Neural cell (in vitro differentiated cells): Measurements from ENCODE around the gene DCUN1D2.

Experiments used
- CTCF ChIP-seq: fragments of 450-650 bp; IDR thresholded peaks from 2 replicates; pipeline ENCODE4 v1.5.1; 2014; ENCODE audit warnings: antibody characterized with exemption, mild to moderate bottlenecking, moderate library complexity; ENCODE audit not compliant: poor library complexity, severe bottlenecking
- EP300 ChIP-seq: fragments of 450-650 bp; conservative IDR thresholded peaks from 2 replicates; pipeline ENCODE4 v1.6.1; 2014; ENCODE audit warnings: antibody characterized with exemption, mild to moderate bottlenecking, moderate library complexity; ENCODE audit not compliant: poor library complexity, severe bottlenecking
- EZH2 ChIP-seq: fragments of 200-600, 300-800 bp; shearing (Covaris generic), sonication (generic); IDR thresholded peaks from 2 replicates; pipeline ENCODE4 v1.6.1; 2014; ENCODE audit warnings: antibody characterized with exemption, low read length, borderline replicate concordance, mild to moderate bottlenecking; ENCODE audit not compliant: insufficient read depth, poor library complexity, severe bottlenecking
- MXI1 ChIP-seq: fragments of 450-650 bp; conservative IDR thresholded peaks from 2 replicates; pipeline ENCODE4 v1.6.1; 2014; ENCODE audit warnings: antibody characterized with exemption, mild to moderate bottlenecking; ENCODE audit not compliant: poor library complexity, severe bottlenecking
- RAD21 ChIP-seq: fragments of 450-650 bp; conservative IDR thresholded peaks from 2 replicates; pipeline ENCODE4 v1.6.1; 2014; ENCODE audit warnings: antibody characterized with exemption, mild to moderate bottlenecking, moderate library complexity
- TAF1 ChIP-seq: IDR thresholded peaks from 2 replicates; pipeline ENCODE4 v1.6.1; 2012; ENCODE audit warnings: low read depth

DNA sequence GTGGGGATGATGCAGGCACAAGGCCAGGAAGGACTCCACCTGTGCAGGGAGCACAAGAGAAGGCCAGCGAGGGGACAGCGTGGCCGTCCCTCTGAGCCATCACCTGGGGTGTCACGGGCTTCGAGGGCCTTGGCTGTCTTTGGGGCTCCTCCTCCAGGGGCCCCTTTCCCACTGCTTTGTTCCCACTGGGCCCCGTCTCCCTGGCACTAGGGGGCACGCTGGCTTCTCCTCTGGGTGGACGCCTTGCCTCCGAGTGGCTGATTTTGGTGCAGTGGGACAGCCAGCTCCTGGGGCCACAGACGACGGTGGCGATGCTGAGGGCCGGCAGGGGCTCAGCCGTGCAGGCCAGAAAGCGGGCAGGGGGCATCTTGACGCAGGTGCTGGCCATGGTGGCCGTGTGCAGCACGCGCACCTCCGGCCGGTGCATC is 83.4 kb downstream of the DCUN1D2 start:
- TF ChIP-seq EP300 (no peak), RAD21 (no peak), EZH2 (no peak), CTCF (no peak), TAF1 (no peak), MXI1 (no peak)
